ENCODE measurements around the gene CCDC27. TPM values are rescaled to one million over a fixed set of nuclear protein-coding genes. Genes with fewer than 3 reads are reported as not detected.

CCDC27 gene
- not detected for total RNA-seq
- long read RNA-seq, donor 1, partial matches to known transcripts, result 0 of 3 reads
- long read RNA-seq, donor 1, other reads (novel, unspliced or antisense), result 3 of 3 reads
- long read RNA-seq, donor 2, result 0 reads

- ATAC-seq (no peak), DNase-seq (peak in 1 of 3 donors; percentile 17)
- TF ChIP-seq CTCF (IDR thresholded peaks at IDR 0.05), result no peak
- Histone ChIP-seq H3K36me3 (ENCODE audit: low read depth) (no peaks in the 10 kb centered on the region), H3K4me1 (ENCODE audit: low read depth) (peaks cover 5% of the 10 kb centered on the region), H3K9me3 (no peaks in the 10 kb centered on the region), H3K4me3 (no peak within 1 kb of the TSS)
- intact Hi-C loops (cut with DNase I, micrococcal nuclease), result no loop called here
Observed at GRCh38 chr1:3752400-3752945, at the start of gene CCDC27. Gene CCDC27 (plus strand): TSS chr1:3752450. CDS start chr1:3752482, 32 bp downstream.

DNA sequence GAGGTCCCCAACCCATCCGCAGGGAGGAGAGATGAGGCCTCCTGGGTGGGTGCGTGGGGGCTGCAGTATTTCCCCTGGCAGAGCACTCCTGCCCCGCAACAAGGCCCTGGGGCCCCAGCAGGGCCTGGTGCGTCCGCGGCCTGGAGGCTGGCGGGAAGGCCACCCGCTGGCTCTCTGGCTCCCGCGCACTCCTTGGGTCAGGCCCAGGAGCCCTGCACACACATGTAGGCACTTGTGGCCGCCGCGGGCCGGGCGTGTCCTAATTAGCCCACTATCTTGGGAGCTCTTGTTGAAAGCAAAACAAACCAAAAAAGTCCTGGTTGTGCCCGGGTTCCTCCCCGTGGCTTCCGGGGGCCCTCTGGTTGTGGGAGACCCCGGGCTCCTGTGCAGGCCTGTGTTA lies 49.7 kb upstream of the CCDC27 start:
- H3K9me3 ChIP-seq, result no peaks in the 10 kb centered on the region
- H3K4me1 ChIP-seq (ENCODE audit: low read depth), result no peaks in the 10 kb centered on the region
- no peak overlapping the region for H3K4me3 ChIP-seq
- no peak for DNase-seq
- intact Hi-C loops (cut with DNase I, micrococcal nuclease), result no loop called here
- ATAC-seq, result no peak
- no peaks in the 10 kb centered on the region for H3K36me3 ChIP-seq (ENCODE audit: low read depth)
- no peak for TF ChIP-seq CTCF (IDR thresholded peaks at IDR 0.05)

DNA sequence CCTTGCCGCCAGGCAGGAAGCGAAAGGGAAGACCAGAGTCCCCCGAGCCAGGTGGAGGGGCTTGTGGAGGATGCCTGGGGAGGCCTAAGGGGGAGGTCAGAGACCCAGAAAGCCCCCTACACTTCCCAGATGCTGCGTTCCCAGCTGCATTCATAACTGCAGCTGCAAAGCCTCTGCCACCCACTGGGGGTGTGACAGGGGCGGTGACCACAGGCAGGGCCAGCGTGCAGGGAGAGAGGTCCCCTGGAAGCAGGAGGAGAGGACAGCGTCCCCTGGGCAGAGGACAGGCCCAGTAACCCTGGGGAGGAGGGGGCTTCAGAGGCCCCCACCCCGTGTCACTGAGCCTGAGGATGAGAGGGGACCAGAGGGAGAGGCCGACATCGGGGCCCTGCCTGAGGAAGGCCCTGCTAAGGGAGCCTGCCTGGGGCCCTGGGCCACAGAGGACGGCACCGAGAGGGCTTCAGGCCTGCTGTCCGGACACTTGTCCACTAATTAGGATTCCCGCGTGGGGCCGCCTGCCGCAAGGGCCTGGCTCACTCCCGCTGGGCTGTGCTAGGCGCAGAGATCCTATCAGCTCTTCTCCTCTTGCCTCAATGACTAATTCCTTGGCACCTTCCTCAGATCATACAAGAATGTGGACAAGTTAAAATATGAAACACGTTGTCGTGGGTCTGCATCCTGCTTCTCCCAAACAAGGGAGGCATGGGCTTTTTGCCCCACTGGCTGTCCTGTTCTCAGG lies 49.1 kb upstream of the CCDC27 start:
- Histone ChIP-seq H3K4me1 (ENCODE audit: low read depth) (no peaks in the 10 kb centered on the region), H3K9me3 (no peaks in the 10 kb centered on the region), H3K36me3 (ENCODE audit: low read depth) (no peaks in the 10 kb centered on the region), H3K4me3 (no peak overlapping the region)
- ATAC-seq (no peak), DNase-seq (no peak)
- intact Hi-C loops (cut with DNase I, micrococcal nuclease), result no loop called here
- TF ChIP-seq CTCF (IDR thresholded peaks at IDR 0.05), result no peak

- H3K36me3 ChIP-seq (ENCODE audit: low read depth), result no peaks in the 10 kb centered on the region
- no peak for DNase-seq
- no peaks in the 10 kb centered on the region for H3K9me3 ChIP-seq
- TF ChIP-seq CTCF (IDR thresholded peaks at IDR 0.05), result no peak
- intact Hi-C loops (cut with DNase I, micrococcal nuclease), result no loop called here
- no peaks in the 10 kb centered on the region for H3K4me1 ChIP-seq (ENCODE audit: low read depth)
- no peak overlapping the region for H3K4me3 ChIP-seq
- no peak for ATAC-seq
Observed at GRCh38 chr1:3703786-3704371, 48.4 kb upstream of the CCDC27 start.

DNA sequence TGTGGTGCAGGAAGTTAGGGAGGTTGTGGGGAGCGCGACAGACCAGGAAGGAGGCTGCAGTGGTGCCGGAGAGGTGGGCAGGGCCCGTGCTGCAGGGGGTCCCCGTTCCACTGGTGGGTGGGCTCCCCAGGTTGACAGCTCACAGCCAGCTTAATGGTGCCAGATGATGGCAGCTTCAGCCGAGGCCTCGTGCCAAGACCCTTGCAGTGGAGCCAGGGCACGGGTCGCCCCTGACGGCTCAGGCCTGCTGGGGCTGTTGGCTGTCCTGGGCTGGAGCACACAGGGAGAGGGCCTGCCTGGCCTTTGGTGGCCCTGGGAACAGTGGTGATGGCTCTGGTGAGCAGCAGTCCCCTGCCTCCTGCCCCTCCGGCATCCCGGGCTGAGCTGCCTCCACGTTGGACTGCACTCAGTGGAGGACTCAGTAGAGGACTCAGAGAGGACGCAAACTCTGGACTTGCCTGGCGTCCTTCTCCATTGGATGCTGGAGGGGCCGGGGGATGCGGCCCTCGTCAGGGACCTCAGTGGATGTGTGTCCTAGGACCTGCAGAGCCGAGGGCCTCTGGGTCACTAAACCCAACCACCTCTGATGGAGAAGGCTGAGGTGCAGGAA lies 46.8 kb upstream of the CCDC27 start:
- no peaks in the 10 kb centered on the region for H3K4me1 ChIP-seq (ENCODE audit: low read depth)
- no peaks in the 10 kb centered on the region for H3K9me3 ChIP-seq
- H3K4me3 ChIP-seq, result no peak overlapping the region
- H3K36me3 ChIP-seq (ENCODE audit: low read depth), result no peaks in the 10 kb centered on the region
- intact Hi-C loops (cut with DNase I, micrococcal nuclease), result no loop called here
- no peak for DNase-seq
- no peak for TF ChIP-seq CTCF (IDR thresholded peaks at IDR 0.05)
- no peak for ATAC-seq
